ENCODE measurements around the gene CDIP1.
A peak's percentile ranks its signal among the peaks of the same experiment; 100 is the strongest.

Gene CDIP1

GRCh38 chr16:4550591-4550990 is 12.0 kb upstream of the CDIP1 start:
- no peak for TF ChIP-seq CTCF (IDR thresholded peaks at IDR 0.05; ENCODE audit: low read depth, low read length)
- H3K4me3 ChIP-seq (ENCODE audit: low read depth, low read length), result no peak overlapping the region
- in situ Hi-C loops (cut with HindIII; ENCODE audit: low sequenced_read_pairs), result no loop called here
- DNase-seq (ENCODE audit: low read depth, low spot score), result no peak

GRCh38 chr16:4548124-4548523 is 9.6 kb upstream of the CDIP1 start:
- in situ Hi-C loops (cut with HindIII; ENCODE audit: low sequenced_read_pairs), result no loop called here
- no peak for DNase-seq (ENCODE audit: low read depth, low spot score)
- TF ChIP-seq CTCF (IDR thresholded peaks at IDR 0.05; ENCODE audit: low read depth, low read length), result no peak
- no peak overlapping the region for H3K4me3 ChIP-seq (ENCODE audit: low read depth, low read length)

- no peak for DNase-seq (ENCODE audit: low read depth, low spot score)
- H3K4me3 ChIP-seq (ENCODE audit: low read depth, low read length), result no peak overlapping the region
- in situ Hi-C loops (cut with HindIII; ENCODE audit: low sequenced_read_pairs), result no loop called here
- TF ChIP-seq CTCF (IDR thresholded peaks at IDR 0.05; ENCODE audit: low read depth, low read length), result no peak
Observed at GRCh38 chr16:4544473-4544872, 5.9 kb upstream of the CDIP1 start.

- no peak for DNase-seq (ENCODE audit: low read depth, low spot score)
- no peak overlapping the region for H3K4me3 ChIP-seq (ENCODE audit: low read depth, low read length)
- in situ Hi-C loops (cut with HindIII; ENCODE audit: low sequenced_read_pairs), result no loop called here
- TF ChIP-seq CTCF (IDR thresholded peaks at IDR 0.05; ENCODE audit: low read depth, low read length), result no peak
Observed at GRCh38 chr16:4539716-4540284, 1.2 kb upstream of the CDIP1 start.

GRCh38 chr16:4537376-4538343 is 913 bp downstream of the CDIP1 start:
- no peak for DNase-seq (ENCODE audit: low read depth, low spot score)
- in situ Hi-C loops (cut with HindIII; ENCODE audit: low sequenced_read_pairs), result no loop called here

More at GRCh38 chr16:4537376-4538343, 913 bp downstream of the CDIP1 start:
- TF ChIP-seq CTCF (IDR thresholded peaks at IDR 0.05; ENCODE audit: low read depth, low read length), result no peak
- H3K4me3 ChIP-seq (ENCODE audit: low read depth, low read length), result peak overlapping the region; percentile 59

Data from astrocyte of the spinal cord (primary cell).